Activated CD4-positive, alpha-beta memory T cell treated with anti-CD3 and anti-CD28 coated beads, Interleukin-2, amount 10 ng/mL, durations not matched to agents 7 days and 5 days (primary cell): ENCODE measurements around the gene SPECC1L. TPM values are rescaled to one million over a fixed set of nuclear protein-coding genes. Genes with fewer than 3 reads are reported as not detected.

Source experiments
- CTCF ChIA-PET: fragments of 350-600 bp; sonication (Branson Sonifier 250); formaldehyde crosslinking; loops from one replicate; lab custom pipeline; 2021; ENCODE audit warnings: antibody characterized with exemption, inconsistent platforms; lab: Charles Lee
- POLR2A ChIA-PET: fragments of 350-600 bp; sonication (Branson Sonifier 250); formaldehyde crosslinking; loops from one replicate; lab custom pipeline; 2021; ENCODE audit warnings: antibody characterized with exemption; lab: Charles Lee
- DNase-seq: peaks from one replicate; pipeline ENCODE4 v3.0.0-alpha.2; 2020
- H3K27ac Mint-ChIP-seq: one replicate; pipeline ENCODE4 v1.8.0; 2021; ENCODE audit warnings: mild to moderate bottlenecking, mixed read lengths
- H3K27me3 Mint-ChIP-seq: one replicate; pipeline ENCODE4 v1.8.0; 2021; ENCODE audit warnings: mixed read lengths
- H3K36me3 Mint-ChIP-seq: one replicate; pipeline ENCODE4 v1.8.0; 2021; ENCODE audit warnings: low read depth, mixed read lengths
- H3K4me1 Mint-ChIP-seq: one replicate; pipeline ENCODE4 v1.8.0; 2021; ENCODE audit warnings: mixed read lengths
- H3K4me3 Mint-ChIP-seq: one replicate; pipeline ENCODE4 v1.8.0; 2021; ENCODE audit warnings: mild to moderate bottlenecking, mixed read lengths
- H3K9me3 Mint-ChIP-seq: one replicate; pipeline ENCODE4 v1.8.0; 2021; ENCODE audit warnings: mixed read lengths
- total RNA-seq, 2 experiments: library from RNA; stranded (reverse); gene quantifications; one replicate each; pipeline ENCODE4 v1.2.3, GENCODE V29; 2021

SPECC1L gene
- total RNA-seq, 2 experiments from 2014 or later: 33.2 to 37.9 TPM

DNA sequence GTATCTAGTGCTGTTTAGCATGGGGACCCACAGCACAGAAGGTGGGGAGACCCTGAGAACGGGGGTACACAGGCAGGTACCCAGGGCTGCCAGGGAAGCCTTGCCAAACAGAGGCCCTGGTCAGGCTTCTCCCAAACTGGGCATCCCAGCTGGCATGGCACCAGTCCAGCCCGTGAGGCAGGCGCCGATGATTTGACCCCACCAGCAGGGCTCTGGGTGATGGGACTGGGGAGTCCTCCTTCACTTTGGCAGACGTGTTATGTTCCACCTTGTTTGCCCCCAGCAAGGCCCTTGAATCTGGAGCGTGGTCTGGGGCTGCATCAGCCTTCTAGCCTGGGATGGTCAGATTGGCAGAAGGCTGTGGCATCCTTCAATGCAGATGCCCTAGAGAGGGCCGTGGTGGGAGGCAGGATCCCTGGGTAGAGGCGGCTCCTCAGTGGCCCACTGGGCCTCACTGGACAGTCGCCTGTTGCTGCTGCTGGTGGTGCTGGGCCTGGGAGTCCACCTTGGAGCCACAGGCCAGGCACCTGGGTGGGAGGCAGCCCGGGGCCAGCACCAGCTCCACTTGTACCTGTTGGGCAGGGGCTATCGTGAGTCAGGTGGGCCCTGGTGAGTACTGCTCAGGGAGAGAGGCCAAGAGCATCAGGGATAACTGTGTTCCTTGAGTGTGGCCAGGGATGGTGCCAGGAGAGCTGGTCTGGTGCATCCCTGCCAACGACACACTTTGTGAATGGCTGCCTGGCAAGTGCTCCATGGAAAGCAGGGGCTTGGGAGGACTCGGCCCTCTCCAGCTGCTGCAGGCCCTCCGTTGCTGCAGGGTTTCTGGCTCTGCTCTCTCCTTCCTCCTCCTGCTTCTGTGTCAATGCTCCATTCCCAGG is 160.0 kb downstream of the SPECC1L start:
- ChIA-PET POLR2A (interaction anchor here (0.9 to 1.5 kb wide), 3 partner anchors 16 to 124 kb away, joined by 3 to 5 read pairs (median 3); partner anchors contain the start of gene GUCD1), CTCF (no interaction called here)
- Mint-ChIP-seq H3K36me3 (peaks cover 21% of the 10 kb centered on the region), H3K9me3 (no peaks in the 10 kb centered on the region), H3K4me3 (no peak overlapping the region), H3K4me1 (peaks cover 93% of the 10 kb centered on the region), H3K27ac (peak overlapping the region; percentile 49), H3K27me3 (peaks cover 7% of the 10 kb centered on the region)
- no peak for DNase-seq

- H3K9me3 Mint-ChIP-seq: no peaks in the 10 kb centered on the region
- POLR2A ChIA-PET: interaction anchor here (0.9 to 1.6 kb wide), 3 partner anchors 15 to 124 kb away, joined by 3 to 5 read pairs (median 3); partner anchors contain the start of genes GUCD1 and SNRPD3
- DNase-seq: no peak
- H3K27ac Mint-ChIP-seq: peak overlapping the region; percentile 42
- peaks cover 21% of the 10 kb centered on the region for H3K36me3 Mint-ChIP-seq
- H3K4me1 Mint-ChIP-seq: peaks cover 88% of the 10 kb centered on the region
- peaks cover 2% of the 10 kb centered on the region for H3K27me3 Mint-ChIP-seq
- H3K4me3 Mint-ChIP-seq: no peak overlapping the region
- CTCF ChIA-PET: no interaction called here
Measured at GRCh38 chr22:24431309-24432034, 160.8 kb downstream of the SPECC1L start.

- peaks cover 23% of the 10 kb centered on the region for H3K36me3 Mint-ChIP-seq
- H3K27ac Mint-ChIP-seq: peak overlapping the region; percentile 49
- no peaks in the 10 kb centered on the region for H3K9me3 Mint-ChIP-seq
- CTCF ChIA-PET: interaction anchor here (1.2 kb wide), 1 partner anchor 8 kb away, joined by 3 read pairs; no protein-coding TSS in a partner anchor
- POLR2A ChIA-PET: interaction anchor here (1.6 kb wide), 1 partner anchor 123 kb away, joined by 5 read pairs; the partner anchor contains the start of genes GUCD1 and SNRPD3
- H3K4me3 Mint-ChIP-seq: no peak overlapping the region
- H3K4me1 Mint-ChIP-seq: peaks cover 85% of the 10 kb centered on the region
- no peak for DNase-seq
- H3K27me3 Mint-ChIP-seq: no peaks in the 10 kb centered on the region
Measured at GRCh38 chr22:24432059-24432853, 161.6 kb downstream of the SPECC1L start.

GRCh38 chr22:24433001-24433827 is 162.6 kb downstream of the SPECC1L start:
- DNase-seq: no peak
- H3K4me3 Mint-ChIP-seq: no peak overlapping the region
- H3K36me3 Mint-ChIP-seq: peaks cover 22% of the 10 kb centered on the region
- H3K4me1 Mint-ChIP-seq: peaks cover 85% of the 10 kb centered on the region
- H3K27me3 Mint-ChIP-seq: no peaks in the 10 kb centered on the region
- H3K27ac Mint-ChIP-seq: peak overlapping the region; percentile 92
- ChIA-PET POLR2A (interaction anchor here (1.6 kb wide), 1 partner anchor 122 kb away, joined by 5 read pairs; the partner anchor contains the start of genes GUCD1 and SNRPD3), CTCF (interaction anchor here (1.2 to 2.0 kb wide), 2 partner anchors 9 to 69 kb away, joined by 3 to 7 read pairs; no protein-coding TSS in a partner anchor)
- no peaks in the 10 kb centered on the region for H3K9me3 Mint-ChIP-seq

GRCh38 chr22:24433828-24434470 is 163.3 kb downstream of the SPECC1L start:
- POLR2A ChIA-PET: interaction anchor here (1.0 to 1.8 kb wide), 7 partner anchors 9 to 120 kb away, joined by 3 to 8 read pairs (median 4); no protein-coding TSS in a partner anchor
- Mint-ChIP-seq H3K27me3 (no peaks in the 10 kb centered on the region), H3K4me1 (peaks cover 79% of the 10 kb centered on the region), H3K9me3 (no peaks in the 10 kb centered on the region), H3K36me3 (peaks cover 18% of the 10 kb centered on the region), H3K27ac (peak overlapping the region; percentile 92), H3K4me3 (peak overlapping the region; percentile 19)
- CTCF ChIA-PET: interaction anchor here (1.0 to 2.5 kb wide), 7 partner anchors 9 to 121 kb away, joined by 3 to 16 read pairs (median 4); partner anchors contain the start of gene GUCD1
- peak; percentile 61 for DNase-seq

- no peaks in the 10 kb centered on the region for H3K9me3 Mint-ChIP-seq
- peak; percentile 88 for DNase-seq
- POLR2A ChIA-PET: interaction anchor here (1.0 to 3.9 kb wide), 12 partner anchors 7 to 119 kb away, joined by 3 to 22 read pairs (median 4); partner anchors contain the start of gene ADORA2A
- H3K36me3 Mint-ChIP-seq: peaks cover 20% of the 10 kb centered on the region
- peaks cover 72% of the 10 kb centered on the region for H3K4me1 Mint-ChIP-seq
- no peaks in the 10 kb centered on the region for H3K27me3 Mint-ChIP-seq
- peak overlapping the region; percentile 19 for H3K4me3 Mint-ChIP-seq
- H3K27ac Mint-ChIP-seq: peak overlapping the region; percentile 92
- CTCF ChIA-PET: interaction anchor here (0.8 to 2.5 kb wide), 9 partner anchors 9 to 278 kb away, joined by 3 to 16 read pairs (median 4); partner anchors contain the start of gene GUCD1
Measured at GRCh38 chr22:24434471-24435322, 164.1 kb downstream of the SPECC1L start.

DNA sequence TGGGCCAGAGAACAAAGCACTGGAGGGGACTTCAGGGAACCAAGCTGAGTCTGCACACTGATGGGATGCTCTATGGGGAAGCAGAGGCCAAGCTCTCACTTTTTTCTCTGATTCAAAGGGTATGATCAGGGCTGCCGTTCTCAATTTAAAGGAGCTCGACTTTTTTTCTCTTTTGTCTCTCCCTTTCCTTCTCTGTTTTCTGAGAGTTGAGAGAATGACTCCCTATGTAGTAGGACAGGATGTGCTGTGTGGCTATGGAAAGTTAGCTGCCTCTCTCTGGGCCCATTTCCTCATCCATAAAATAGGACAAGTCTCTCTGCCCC is 164.7 kb downstream of the SPECC1L start:
- Mint-ChIP-seq H3K27me3 (no peaks in the 10 kb centered on the region), H3K36me3 (peaks cover 20% of the 10 kb centered on the region), H3K27ac (peak overlapping the region; percentile 92), H3K9me3 (no peaks in the 10 kb centered on the region), H3K4me3 (no peak overlapping the region), H3K4me1 (peaks cover 68% of the 10 kb centered on the region)
- ChIA-PET CTCF (interaction anchor here (0.8 to 2.5 kb wide), 9 partner anchors 9 to 278 kb away, joined by 3 to 16 read pairs (median 4); no protein-coding TSS in a partner anchor), POLR2A (interaction anchor here (1.0 to 3.9 kb wide), 11 partner anchors 8 to 119 kb away, joined by 3 to 22 read pairs (median 4); partner anchors contain the start of gene ADORA2A)
- DNase-seq: no peak

DNA sequence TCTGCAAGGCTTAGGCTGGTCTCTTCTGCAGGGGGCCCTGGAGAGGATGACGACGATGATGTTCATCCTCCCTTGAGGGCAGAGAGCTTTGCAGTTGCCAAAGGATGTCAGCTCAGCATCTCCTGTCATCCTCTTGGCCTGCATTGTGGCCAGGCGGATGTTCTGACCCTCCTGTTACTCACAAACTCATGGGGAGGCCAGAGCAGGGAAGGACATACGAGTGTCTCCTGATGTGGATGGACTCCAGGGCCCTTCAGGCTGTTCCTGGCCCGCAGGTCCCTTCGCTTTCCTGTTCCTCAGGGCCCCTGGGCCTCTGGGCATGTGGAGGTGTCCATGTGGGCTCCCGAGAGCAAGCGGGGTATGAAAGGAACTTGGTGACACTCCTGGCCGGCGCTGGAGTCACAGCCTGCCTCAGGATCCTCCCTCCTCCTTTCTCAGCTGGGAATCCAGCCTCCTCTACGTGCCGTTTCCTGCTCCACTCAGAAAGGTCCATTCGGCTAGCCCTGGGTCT is 165.3 kb downstream of the SPECC1L start:
- Mint-ChIP-seq H3K36me3 (peaks cover 26% of the 10 kb centered on the region), H3K27me3 (no peaks in the 10 kb centered on the region), H3K4me3 (no peak overlapping the region), H3K27ac (peak overlapping the region; percentile 49), H3K4me1 (peaks cover 71% of the 10 kb centered on the region), H3K9me3 (no peaks in the 10 kb centered on the region)
- DNase-seq: no peak
- CTCF ChIA-PET: interaction anchor here (1.1 to 2.5 kb wide), 5 partner anchors 9 to 279 kb away, joined by 3 to 16 read pairs (median 4); no protein-coding TSS in a partner anchor
- POLR2A ChIA-PET: interaction anchor here (1.1 to 3.9 kb wide), 6 partner anchors 9 to 118 kb away, joined by 3 to 22 read pairs (median 4); partner anchors contain the start of gene ADORA2A

GRCh38 chr22:24436553-24436952 is 165.9 kb downstream of the SPECC1L start:
- Mint-ChIP-seq H3K4me1 (peaks cover 69% of the 10 kb centered on the region), H3K27ac (no peak overlapping the region), H3K9me3 (no peaks in the 10 kb centered on the region), H3K27me3 (no peaks in the 10 kb centered on the region), H3K4me3 (no peak overlapping the region), H3K36me3 (peaks cover 28% of the 10 kb centered on the region)
- CTCF ChIA-PET: interaction anchor here (1.1 to 2.5 kb wide), 2 partner anchors 10 to 12 kb away, joined by 3 to 16 read pairs; no protein-coding TSS in a partner anchor
- DNase-seq: no peak
- POLR2A ChIA-PET: interaction anchor here (3.9 kb wide), 1 partner anchor 9 kb away, joined by 22 read pairs; the partner anchor contains the start of gene ADORA2A

DNA sequence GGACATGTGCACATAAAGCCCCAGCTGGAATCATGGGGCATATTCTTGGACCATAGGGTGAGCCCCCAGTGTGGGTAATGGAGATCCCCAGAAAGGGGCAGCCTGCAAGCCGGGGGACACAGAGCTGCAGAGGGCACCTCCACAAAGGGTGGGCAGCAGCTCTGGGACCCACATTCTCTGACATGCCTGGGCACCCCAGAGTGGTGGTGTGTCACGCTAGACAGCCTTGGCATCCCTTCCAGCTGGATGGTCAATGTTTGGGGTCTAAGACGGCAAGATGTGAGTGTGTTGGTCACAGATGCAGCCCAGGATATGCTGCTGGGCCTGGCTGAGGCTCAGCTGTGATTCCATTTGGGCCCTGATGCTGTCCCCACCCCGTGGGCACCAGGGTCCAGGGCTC is 166.5 kb downstream of the SPECC1L start:
- ChIA-PET CTCF (interaction anchor here (1.1 to 1.7 kb wide), 2 partner anchors 9 to 19 kb away, joined by 4 to 11 read pairs; partner anchors contain the start of gene ADORA2A), POLR2A (interaction anchor here (3.9 kb wide), 1 partner anchor 10 kb away, joined by 22 read pairs; the partner anchor contains the start of gene ADORA2A)
- Mint-ChIP-seq H3K36me3 (peaks cover 33% of the 10 kb centered on the region), H3K4me1 (peaks cover 66% of the 10 kb centered on the region), H3K4me3 (no peak overlapping the region), H3K27me3 (no peaks in the 10 kb centered on the region), H3K9me3 (no peaks in the 10 kb centered on the region), H3K27ac (no peak overlapping the region)
- no peak for DNase-seq
